RPMI7951 (cell line): ENCODE data around the gene DIDO1. TPM values are rescaled to one million over a fixed set of nuclear protein-coding genes. Genes with fewer than 3 reads are reported as not detected.

Experiments
- DNase-seq: peaks from one replicate; pipeline ENCODE4 v3.0.0-alpha.2; 2012; ENCODE audit warnings: low read depth
- total RNA-seq: library from RNA; depleted of rRNA; stranded (reverse); fragments of >200 nt; shearing (Covaris generic); gene quantifications from 2 replicates; pipeline ENCODE4 v1.2.3, GENCODE V29; 2014

DIDO1 gene
- total RNA-seq, 1 experiment from 2014 or later: 30.0 TPM

DNA sequence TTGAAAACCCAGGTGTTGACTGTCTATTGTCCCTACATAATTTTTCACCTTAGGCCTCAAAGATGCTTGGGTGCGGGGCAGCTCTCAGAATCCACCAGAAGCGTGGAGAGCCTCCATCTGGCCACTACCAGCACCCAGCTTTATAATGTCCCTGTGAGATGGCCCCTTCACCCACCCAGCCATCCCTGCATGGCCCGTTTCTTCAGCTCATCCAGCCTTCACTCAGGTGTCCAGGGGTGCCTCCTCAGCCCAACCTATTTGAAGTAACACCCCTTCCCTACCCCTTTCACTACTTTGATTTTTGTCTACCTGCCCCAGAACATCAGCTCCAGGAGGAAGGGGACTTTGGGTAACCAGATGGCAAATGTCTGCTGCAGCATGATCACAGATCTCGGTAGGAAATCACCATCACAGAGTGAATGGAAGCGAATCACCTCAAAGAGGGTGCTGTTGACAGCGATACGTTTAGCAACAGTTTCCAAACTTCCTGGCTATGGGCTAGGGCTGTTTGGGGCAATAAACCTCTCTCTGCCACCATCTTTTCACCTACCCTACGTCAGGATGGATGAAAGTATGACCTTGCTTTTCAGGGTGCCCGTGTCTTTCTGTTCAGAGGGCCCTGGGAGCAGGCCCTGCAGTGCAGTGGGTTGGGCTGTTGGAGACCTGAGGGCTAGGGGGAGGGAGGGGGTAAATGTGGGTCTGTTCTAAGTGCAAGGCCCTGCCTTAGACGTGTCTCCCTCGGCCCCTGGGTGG, 25.0 kb upstream of the DIDO1 start:
- no peak for DNase-seq

DNA sequence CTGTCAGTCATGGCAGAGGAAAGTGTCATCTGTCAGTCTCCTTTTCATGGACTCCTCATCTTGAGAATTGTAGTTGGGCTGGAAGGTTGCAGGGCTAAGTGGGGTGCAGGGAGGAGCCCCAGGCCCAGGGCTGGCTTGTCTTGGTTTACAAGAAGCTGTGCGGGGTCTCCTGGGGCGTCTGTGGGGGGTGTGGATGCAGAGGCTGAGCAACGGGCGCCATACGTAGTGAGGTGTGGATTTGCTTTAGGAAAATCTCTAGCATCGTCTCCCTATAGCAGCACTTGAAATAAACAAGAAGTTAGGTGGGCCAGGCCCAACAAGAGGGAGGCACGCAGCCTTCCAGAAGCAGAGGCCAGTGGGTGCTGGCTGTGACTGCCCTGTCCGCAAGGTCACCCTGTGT, 24.4 kb upstream of the DIDO1 start:
- DNase-seq: no peak

DNA sequence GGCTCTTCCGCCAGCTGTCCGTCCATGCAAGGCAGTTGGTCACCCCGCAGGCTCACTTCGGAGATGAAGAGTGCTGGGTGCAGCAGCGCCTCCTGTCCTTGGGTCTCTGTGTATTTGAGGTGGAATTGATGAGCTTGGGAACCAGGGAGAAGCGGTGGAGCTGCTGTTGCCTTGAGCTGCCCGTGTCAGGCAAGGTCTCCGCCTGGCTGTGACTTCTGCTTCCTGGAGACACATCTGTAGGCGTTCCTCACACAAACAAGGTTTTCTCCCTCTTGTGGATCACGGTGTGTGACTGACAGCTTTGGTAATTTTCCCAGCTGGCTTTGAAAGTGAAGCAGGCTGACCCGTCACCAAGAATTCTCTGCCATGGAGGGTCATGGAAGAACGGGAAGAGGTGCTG, 23.7 kb upstream of the DIDO1 start:
- no peak for DNase-seq

DNA sequence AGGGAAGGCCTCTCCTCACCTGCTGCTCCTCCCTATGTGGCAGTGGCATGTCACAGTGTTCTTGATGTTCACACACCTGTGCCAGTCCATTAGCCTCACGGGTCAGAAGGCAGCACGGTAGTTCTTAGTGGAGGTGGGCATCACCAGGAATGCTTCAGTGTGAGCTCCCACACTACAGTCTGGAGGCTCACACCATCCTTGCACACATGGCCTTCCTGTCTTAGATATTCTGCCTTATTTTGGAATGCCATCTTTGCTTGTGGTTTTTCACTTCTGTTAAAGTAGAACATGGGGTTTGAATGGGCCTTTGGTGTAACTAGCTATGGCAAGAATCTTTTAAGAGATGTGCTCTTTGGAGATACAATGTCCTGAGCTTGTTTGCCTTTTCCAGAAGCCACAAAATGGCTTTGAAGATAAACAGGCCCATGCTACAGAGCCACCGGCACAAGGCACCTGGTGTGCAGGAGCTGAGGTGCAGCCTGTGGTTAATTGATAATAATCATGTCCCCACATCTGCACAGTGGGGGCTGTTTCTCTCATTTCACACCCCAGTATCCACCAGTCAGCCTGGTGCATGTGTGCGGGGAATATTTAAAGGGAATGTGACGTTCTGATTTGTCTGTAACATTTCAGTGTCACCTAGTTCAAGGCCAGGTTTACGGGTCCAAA, 23.0 kb upstream of the DIDO1 start:
- DNase-seq: no peak

DNA sequence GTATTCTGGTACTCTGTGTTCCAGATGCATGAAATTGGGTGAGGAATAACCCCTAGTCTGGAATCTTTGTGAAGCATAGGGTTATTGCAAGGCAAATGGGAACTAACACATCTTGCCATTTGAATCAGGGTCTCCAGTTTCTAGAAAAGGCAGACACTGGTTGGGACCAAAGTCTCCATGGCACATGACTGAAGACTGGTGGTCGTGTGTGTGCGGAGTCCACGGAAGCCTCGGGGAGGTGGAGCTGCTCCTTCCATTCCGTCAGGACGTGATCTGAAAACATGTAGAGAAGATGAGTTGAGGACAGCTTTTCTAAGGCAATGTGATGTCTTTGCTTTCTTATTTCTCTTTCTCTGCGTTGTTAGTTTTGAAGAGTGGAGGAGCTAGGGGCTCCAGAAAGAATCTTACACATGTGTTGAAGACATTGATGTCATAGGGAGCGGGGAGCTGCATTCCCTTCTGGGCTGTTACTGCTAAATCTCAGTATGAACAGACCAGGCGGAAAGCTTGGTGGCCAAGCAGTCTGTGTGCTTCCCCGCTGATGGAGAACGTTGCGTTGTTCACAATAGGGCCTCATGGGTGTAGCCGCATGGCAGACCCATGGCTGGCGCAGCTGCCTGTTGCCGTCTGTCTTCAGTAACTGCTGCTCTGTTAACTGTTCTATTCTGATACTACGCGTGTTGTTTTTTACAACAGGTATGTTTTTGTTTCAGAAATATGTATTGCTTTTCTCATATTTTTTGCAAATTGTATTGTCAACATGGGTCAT, 21.4 kb upstream of the DIDO1 start:
- no peak for DNase-seq

DNA sequence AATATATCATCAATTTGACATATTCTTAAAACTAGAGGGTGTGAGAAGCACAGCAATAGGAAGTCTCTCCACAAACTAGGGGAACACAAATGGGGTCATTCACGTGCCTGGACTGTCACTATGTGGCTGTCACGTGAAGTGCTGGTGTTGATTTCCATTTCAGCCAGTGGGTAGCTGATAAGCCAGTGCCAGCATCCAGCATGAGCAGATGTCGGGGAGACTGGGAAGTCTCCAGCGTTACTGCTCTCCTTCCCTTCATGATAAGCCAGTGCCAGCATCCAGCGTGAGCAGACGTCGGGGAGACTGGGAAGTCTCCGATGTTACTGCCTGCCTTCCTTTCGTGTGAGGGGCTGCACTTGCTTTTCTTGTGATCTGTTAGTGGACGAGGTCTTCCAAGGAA, 20.6 kb upstream of the DIDO1 start:
- DNase-seq: no peak

DNA sequence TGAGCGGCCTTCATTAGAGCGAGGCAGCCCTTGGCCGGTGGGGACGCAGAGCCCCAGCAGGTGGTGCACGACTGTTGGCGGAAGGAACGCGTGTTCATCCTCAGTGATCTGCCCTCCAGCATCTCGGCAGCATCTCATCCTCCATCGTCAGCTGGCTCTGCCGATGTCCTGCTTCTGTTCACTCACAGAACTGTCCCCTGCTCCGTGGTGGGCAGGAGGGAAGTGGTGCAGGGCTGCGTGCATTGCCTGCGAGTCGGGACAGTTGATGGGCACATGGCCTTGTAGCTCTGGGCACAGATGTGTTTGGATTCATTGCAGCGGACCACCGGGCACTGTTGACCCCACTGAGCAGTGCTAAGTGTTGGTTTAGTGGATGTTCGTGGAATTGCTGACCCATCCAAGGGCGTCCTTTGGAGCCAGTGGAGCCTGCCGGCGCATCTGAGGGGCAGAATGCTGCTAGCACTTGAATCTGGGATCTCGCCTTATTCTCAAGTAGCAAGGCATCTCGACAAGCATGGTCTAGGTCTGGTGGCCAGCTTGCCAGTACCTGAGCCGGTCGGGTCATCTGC, 19.6 kb upstream of the DIDO1 start:
- no peak for DNase-seq

DNA sequence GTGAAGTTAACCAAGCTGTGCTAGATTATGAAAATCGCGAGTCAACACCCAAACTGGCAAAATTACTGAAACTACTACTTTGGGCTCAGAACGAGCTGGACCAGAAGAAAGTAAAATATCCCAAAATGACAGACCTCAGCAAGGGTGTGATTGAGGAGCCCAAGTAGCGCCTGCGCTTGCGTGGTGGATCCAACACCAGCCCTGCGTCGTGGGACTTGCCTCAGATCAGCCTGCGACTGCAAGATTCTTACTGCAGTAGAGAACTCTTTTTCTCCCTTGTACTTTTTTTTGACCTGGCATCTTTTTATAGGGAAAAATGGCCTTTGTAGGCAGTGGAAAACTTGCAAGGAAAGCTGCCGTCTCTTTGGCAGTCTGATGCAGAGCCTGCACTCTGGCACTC, 18.4 kb upstream of the DIDO1 start:
- DNase-seq: no peak

DNA sequence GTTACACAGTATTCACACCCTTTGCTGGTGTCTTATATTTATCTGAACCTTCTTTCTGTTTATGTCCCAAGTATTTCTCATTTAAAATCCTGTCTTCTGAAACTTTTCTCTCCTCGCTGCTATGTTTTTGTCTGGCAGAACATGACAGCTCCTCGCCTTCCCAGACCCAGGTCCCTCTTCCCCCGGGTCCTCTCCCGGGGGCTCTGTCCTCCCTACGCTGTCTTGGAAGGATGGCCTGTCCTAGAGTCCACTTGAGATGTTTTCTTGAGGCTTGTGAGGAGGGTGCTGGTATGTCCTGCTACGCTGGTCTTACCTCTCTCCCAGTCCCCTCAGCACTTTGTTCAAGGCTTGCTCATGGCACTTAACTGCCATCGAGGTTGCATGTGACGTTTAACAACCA, 17.9 kb upstream of the DIDO1 start:
- no peak for DNase-seq

DNA sequence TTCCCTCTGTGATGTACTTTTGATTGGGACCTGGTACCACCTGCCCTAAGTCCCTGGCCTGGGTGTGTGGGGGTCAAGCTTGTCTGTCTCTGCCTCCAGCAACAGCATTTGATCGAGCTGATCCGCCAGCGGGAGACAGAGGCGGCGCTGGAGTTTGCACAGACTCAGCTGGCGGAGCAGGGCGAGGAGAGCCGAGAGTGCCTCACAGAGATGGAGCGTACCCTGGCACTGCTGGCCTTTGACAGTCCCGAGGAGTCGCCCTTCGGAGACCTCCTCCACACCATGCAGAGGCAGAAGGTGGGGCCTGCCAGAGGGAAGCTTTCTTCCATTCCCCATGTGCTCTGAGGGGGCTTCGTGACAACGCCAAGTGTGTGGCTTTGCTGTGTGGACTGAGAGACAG, 17.1 kb upstream of the DIDO1 start:
- no peak for DNase-seq

DNA sequence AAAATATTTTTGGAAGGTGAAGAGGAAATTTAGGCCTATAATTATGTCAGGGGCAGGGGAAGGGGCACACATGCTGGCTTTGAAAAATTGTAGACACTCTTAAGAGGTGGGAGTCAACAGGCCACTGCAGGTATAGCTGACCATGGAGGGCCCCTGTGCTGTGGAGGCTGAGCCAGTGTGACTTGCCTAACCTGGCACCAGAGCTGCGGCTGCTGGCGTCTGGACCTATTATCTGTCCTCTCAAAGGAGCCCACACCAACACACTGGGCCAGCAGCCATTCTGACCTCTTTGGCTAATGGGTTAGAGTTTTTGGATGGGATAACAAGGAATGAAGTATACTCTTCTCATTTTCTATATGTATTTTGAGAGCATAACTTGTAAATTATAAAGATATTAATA, 16.2 kb upstream of the DIDO1 start:
- DNase-seq: no peak

DNA sequence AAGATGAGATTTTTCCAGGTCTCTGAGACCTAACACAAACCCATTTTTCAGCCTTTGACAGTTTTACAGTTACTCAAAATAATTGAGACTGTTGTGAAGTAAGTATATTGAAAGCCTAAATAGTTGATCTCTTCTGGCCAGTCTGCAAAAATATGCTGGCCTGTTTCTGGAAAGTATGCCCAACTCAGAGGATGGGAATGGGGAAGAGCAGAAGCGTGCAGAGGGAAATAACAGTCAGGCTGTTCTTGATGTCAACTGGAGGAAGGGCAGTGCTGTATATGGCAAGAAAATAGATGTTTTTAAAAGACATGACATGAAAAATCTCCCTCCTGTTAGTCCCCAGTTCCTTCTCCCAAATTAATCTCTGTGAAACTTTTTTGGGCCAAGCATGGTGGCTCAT, 15.5 kb upstream of the DIDO1 start:
- DNase-seq: no peak

DNA sequence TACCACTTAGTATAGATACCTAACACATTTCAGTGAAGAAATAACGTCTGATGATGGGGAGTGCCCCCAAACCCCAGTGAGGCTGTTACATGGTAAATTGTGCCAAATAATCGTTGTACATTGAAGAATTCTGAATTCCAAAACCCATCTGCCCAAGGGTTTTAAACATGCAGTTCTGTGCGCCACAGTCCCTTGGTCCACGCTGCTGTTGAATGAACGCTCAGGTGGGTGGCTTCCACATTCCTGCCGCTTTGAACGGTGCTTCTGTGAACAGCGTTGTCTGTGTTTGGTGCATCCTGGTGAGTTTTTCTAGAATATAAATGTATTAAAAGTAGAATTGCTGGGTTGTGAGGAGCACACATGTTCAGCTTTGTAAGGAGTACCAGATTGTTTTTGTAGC, 14.6 kb upstream of the DIDO1 start:
- no peak for DNase-seq

DNA sequence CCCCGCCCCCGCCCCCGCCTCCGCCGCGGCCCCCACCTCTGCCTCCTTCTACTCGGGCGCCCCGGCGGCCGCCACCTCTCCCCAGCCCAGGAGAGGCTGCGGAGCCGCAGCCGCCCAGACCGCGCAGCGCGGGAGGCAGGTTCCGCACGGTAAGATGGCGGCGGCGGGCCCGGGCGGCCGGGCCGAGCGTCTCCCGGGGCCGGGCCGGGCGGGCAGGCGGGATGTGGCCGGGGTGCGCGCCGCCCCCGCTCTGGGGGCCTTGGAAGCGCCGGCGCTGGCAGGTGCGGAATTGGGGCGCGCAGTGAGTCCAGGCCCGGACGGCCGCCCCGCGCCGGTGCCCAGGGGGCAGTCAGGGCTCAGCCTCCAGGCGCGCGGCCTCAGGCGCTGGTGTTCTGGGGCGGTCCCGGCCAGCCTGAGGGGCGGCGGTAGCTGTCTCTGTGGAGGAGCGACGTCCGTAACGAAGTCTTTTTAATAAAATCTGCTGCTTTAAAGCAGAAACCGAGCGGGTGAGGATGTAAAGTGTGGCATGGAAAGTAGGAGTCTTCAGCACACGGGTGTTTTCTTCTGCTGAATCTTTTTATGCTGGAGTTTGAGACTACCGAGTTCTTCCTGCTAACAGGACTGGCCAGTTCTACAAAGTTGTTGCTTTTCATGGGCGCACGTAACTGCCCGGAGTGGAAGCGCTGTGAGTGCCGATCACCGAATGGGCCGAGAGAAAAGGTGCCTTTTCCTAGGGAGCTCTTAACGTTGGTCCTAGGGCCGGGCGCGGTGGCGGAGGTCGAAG, 12.0 kb upstream of the DIDO1 start, which contains the start of gene GID8:
TSS of gene GID8 (plus strand) at position 43 of the 784 bp plus-strand sequence. CDS start 3,356 bp downstream, outside the sequence.
- DNase-seq: peak; percentile 59

DNA sequence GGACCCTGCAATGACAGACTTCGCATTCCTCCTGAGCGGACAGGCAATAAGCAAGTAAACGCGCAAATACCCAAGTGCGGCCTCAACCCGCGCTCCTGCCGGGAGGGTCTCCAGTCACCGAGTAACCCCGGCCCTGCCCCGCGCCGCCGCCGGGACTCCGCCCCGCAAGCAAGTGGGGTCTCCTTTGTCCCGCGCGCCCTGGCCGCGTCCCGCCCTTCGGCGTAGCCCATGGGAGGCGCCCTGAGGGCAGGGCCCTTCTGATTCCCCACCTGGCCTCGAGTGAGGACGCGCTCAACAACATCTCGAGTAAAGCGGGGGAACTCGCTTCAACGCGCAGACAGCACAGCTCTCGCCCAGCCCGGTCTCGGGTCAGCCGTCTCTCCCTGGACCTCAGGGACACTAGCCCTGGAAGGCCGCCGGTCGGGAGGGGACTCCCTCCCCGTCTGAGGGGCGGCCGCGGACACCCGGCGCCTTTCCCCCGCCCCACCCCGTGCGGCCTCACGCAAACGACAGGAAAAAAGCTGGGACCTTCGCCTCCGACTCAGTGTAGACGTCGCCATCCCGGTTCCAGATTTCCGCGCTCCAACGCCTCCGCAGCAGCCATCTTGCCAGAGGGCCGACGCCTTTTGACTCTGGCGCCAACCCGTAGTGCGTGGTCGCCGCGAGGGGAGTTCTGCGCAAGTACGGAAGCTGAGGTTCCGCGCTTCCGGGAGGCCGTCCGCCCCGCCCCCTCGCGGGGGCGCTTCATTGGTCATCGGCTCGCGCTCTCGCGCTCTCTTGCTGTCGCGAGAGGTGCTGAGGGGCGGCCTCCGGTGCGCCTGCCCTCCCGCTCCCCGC, 11.2 kb upstream of the DIDO1 start:
- DNase-seq: peak; percentile 96

DNA sequence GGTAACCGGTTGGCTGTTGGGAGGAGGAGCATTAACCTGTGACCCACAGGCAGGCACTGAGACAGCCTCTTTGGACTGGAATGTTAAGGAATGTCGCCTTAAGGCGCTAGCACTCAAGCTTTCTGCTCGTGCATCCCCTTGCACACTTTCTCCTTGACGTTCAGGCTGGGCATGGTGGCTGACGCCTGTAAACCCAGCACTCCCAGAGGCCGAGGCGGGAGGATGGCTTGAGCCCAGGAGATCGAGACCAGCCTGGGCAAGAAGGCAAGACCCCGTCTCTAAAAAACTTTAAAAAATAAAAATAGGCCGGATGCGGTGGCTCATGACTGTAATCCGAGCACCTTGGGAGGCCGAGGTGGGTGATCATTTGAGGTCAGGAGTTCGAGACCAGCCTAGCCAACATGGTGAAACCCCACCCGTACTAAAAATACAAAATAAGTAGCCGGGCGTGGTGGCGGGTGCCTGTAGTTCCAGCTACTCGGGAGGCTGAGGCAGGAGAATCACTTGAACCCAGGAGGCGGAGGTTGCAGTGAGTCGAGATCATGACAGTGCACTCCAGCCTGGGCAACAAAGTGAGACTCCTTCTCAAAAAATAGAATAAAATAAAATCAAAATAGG, 9.8 kb upstream of the DIDO1 start:
- DNase-seq: no peak

DNA sequence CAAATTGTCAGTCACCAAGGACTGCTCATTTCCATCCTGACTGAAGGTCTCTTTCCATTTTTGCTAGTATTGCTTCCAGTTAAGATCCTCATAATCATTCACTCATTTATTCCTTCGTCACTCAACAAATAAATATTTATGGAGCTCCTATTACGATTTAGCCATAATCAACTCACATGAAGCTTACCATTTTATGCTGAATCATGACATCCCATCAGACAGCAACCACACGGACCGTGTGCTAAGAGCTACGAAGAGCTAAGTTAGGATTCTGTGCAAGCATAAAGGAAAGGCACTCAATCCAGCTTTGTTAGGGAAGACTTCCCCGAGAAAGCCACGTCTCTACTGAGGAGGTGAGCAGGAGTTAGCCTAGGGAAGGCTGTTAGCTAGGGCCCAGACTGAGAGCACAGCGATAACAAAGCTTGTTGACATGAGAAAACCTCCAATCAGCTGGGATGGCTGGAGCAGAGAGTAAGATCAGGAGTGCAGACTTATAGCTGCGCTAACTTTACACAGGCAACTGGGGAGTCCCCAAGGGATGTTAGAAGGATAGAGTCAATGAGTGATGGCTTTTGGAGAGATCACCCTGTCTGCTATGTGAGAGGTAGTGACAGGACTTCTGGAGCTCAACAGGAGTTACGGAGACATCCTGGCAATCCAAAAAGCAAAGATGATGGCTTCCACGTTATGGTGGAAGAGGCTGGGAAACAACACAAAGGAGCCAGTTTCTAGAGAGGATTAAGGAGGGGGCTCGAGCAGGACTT, 9.1 kb upstream of the DIDO1 start:
- DNase-seq: no peak

DNA sequence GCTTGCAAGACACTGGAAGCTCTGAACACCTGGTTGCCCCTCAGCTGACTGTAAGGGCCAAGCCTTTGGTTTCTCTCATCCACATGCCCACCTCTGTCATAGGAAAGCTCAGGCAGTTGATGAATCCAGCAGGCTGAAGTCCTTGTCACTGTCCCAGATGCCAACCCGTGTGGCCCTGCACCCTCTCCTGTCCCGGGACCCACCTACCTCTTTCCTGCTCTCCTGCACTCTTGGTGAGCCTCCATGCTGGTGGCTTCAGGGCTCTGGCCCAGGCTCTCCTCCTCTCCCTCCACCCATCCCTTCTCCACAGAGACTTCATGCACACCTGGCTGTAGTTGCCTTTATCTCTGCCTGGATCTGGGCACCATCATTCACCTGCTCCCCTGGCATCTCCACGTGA, 7.7 kb upstream of the DIDO1 start:
- DNase-seq: no peak

DNA sequence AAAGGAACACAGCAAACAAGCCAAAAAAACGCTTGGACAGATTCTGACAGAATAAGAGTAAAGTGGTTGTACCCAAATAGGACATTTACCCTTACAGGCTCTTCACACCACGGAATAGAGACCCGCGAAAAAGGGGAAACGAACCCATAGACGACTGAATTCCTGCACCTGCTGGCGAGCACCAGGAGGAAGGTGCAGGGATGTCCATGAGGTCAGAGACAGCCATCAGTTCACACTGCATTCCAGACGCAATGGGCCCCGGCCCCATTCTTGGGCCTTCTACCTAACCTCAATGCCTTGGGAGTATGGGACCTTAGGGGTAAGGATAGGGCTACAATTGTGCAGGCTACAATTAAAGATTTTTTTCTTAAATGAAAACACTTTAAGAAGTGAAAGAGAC, 5.2 kb upstream of the DIDO1 start:
- no peak for DNase-seq
